Measurements from ENCODE around the gene CIITA. TPM values are rescaled to one million over a fixed set of nuclear protein-coding genes. Genes with fewer than 3 reads are reported as not detected.

The CIITA gene
- total and polyA plus RNA-seq, 12 donors, result 1.3 to 48.1 (median 17.5) TPM

GRCh38 chr16:10911267-10911666 is 34.3 kb downstream of the CIITA start:
- DNase-seq, result no peak
- no peak overlapping the region for H3K27ac ChIP-seq
- intact Hi-C loops (cut with DNase I), result loop anchor here in 1 of 2 donors (10.0 kb wide), 1 partner anchor 76 kb away; no protein-coding TSS in a partner anchor
- no peak for TF ChIP-seq CTCF (IDR thresholded peaks at IDR 0.05)
- no peak for TF ChIP-seq POLR2A (IDR thresholded peaks at IDR 0.05)
- no peaks in the 10 kb centered on the region for H3K9me3 ChIP-seq (replicated peaks in 1 of 3)
- H3K27me3 ChIP-seq, result no peaks in the 10 kb centered on the region
- no peak overlapping the region for H3K4me3 ChIP-seq
- H3K4me1 ChIP-seq (replicated peaks in 1 of 2), result no peaks in the 10 kb centered on the region
- no peaks in the 10 kb centered on the region for H3K36me3 ChIP-seq (replicated peaks in 1 of 2)

DNA sequence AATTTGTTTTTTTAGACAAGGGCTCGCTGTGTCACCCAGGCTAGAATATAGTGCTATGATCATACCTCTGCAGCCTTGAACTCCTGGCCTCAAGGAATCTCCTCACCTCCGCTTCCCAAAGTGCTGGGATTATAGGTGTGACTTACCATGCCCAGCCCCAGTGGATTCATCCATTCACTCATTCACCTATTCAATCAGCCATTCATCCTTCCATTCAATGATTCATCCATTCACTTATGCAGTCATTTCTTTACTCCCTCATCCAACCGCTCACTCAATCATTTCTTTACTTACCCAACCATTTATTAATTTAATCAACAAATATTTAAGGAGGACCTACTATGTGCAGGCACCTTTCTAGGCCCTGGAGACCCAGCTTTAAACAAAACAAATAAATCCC is 39.5 kb downstream of the CIITA start:
- TF ChIP-seq POLR2A (IDR thresholded peaks at IDR 0.05) (no peak), CTCF (IDR thresholded peaks at IDR 0.05) (no peak)
- Histone ChIP-seq H3K27ac (no peak overlapping the region), H3K27me3 (no peaks in the 10 kb centered on the region), H3K4me1 (replicated peaks in 1 of 2) (peaks cover 8 to 19% of the 10 kb centered on the region in 2 donors), H3K9me3 (replicated peaks in 1 of 3) (no peaks in the 10 kb centered on the region), H3K4me3 (no peak overlapping the region), H3K36me3 (replicated peaks in 1 of 2) (no peaks in the 10 kb centered on the region)
- no peak for DNase-seq
- 60 to 67% (median 65%) methylated on average over 3 of the region's 3 CpGs for WGBS, 4 donors
- intact Hi-C loops (cut with DNase I), result loop anchor here (5.0 to 10.0 kb wide), 4 partner anchors 82 to 394 kb away; no protein-coding TSS in a partner anchor

DNA sequence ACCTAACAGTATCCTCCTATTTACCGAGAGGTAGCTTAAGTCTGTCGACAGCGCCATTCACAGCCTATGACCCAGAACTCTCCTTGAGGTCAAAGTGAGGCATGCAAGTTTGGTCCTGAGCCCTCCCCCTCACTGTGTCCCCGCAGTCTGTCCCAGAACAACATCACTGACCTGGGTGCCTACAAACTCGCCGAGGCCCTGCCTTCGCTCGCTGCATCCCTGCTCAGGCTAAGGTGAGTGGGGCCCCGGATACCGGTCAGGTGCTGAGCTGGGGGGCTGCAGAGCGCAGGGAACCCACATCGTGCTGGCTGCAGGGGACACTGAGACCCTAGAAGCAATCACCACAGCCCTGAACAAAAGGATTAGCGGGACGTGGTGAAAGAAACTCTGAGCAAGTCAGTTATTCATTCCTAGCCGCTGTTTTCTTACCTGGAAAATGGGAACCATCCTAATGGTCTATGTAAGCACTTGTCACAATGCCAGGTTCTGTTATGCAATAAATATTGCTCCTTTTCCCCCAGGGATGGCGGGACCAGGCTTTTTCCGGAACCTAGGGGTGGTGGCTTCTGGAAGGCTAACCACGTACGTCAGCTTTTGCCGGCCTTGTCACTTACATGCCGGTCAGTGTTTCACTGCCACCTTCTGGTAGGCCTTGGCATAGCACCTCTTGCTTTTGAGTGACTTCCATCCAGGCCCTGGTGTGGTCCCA is 41.4 kb downstream of the CIITA start:
- WGBS, 4 donors, result 46 to 59% (median 52%) methylated on average over 14 to 21 of the region's 21 CpGs
- H3K36me3 ChIP-seq (replicated peaks in 1 of 2), result no peaks in the 10 kb centered on the region
- intact Hi-C loops (cut with DNase I), result loop anchor here (5.0 to 10.0 kb wide), 4 partner anchors 84 to 396 kb away; no protein-coding TSS in a partner anchor
- H3K27ac ChIP-seq, result peak overlapping the region in 1 of 5 donors; percentile 64
- no peak overlapping the region for H3K4me3 ChIP-seq
- H3K9me3 ChIP-seq (replicated peaks in 1 of 3), result no peaks in the 10 kb centered on the region
- peak; percentile 94 to 99 (median 98) for DNase-seq
- no peaks in the 10 kb centered on the region for H3K27me3 ChIP-seq
- TF ChIP-seq POLR2A (IDR thresholded peaks at IDR 0.05) (no peak), CTCF (IDR thresholded peaks at IDR 0.05) (peak; percentile 95 to 98 (median 96))
- H3K4me1 ChIP-seq (replicated peaks in 1 of 2), result peaks cover 27 to 35% of the 10 kb centered on the region in 2 donors

- H3K4me3 ChIP-seq, result no peak overlapping the region
- intact Hi-C loops (cut with DNase I), result loop anchor here (5.0 to 10.0 kb wide), 4 partner anchors 84 to 397 kb away; no protein-coding TSS in a partner anchor
- no peak for TF ChIP-seq POLR2A (IDR thresholded peaks at IDR 0.05)
- peak in 1 of 6 experiments; percentile 31 for TF ChIP-seq CTCF (IDR thresholded peaks at IDR 0.05)
- peaks cover 32 to 36% of the 10 kb centered on the region in 2 donors for H3K4me1 ChIP-seq (replicated peaks in 1 of 2)
- H3K9me3 ChIP-seq (replicated peaks in 1 of 3), result no peaks in the 10 kb centered on the region
- H3K27ac ChIP-seq, result no peak overlapping the region
- DNase-seq, result no peak
- H3K36me3 ChIP-seq (replicated peaks in 1 of 2), result no peaks in the 10 kb centered on the region
- H3K27me3 ChIP-seq, result no peaks in the 10 kb centered on the region
- WGBS, 4 donors, result 54 to 60% (median 57%) methylated on average over 7 of the region's 7 CpGs
Measured at GRCh38 chr16:10919003-10919351, 42.0 kb downstream of the CIITA start.

All from adrenal gland (tissue), 12 donors.